Endodermal cell (in vitro differentiated cells): ENCODE data around the gene HNRNPA1. TPM values are rescaled to one million over a fixed set of nuclear protein-coding genes. Genes with fewer than 3 reads are reported as not detected.
"Not testable (repeated sequence)": the region's sequence is repeated elsewhere in the genome, so short reads cannot be mapped to it uniquely, and the experiment has no call there.

Experiments used
- DNase-seq: peaks from one replicate; pipeline ENCODE4 v3.0.0-alpha.2; 2017
- H3K27ac ChIP-seq: 2 replicates; pipeline ENCODE4 v1.5.1; 2013; ENCODE audit warnings: mild to moderate bottlenecking, low read depth, low read length, moderate library complexity
- H3K27me3 ChIP-seq: 2 replicates; pipeline ENCODE4 v1.6.1; 2013; ENCODE audit warnings: mild to moderate bottlenecking, low read length, moderate library complexity; ENCODE audit not compliant: insufficient read depth, control insufficient read depth, poor library complexity, severe bottlenecking
- H3K36me3 ChIP-seq: 2 replicates; pipeline ENCODE4 v1.7.0; 2013; ENCODE audit warnings: mild to moderate bottlenecking, low read length, moderate library complexity; ENCODE audit not compliant: control insufficient read depth, insufficient read depth
- H3K4me1 ChIP-seq: one replicate; pipeline ENCODE4 v1.7.0; 2013; ENCODE audit warnings: low read length; ENCODE audit not compliant: control insufficient read depth, insufficient read depth
- H3K4me3 ChIP-seq: 2 replicates; pipeline ENCODE4 v1.5.1; 2013; ENCODE audit warnings: mild to moderate bottlenecking, low read length, moderate library complexity
- H3K9ac ChIP-seq: 2 replicates; pipeline ENCODE4 v1.6.1; 2013; ENCODE audit warnings: mild to moderate bottlenecking, low read length, moderate library complexity; ENCODE audit not compliant: poor library complexity, severe bottlenecking; ENCODE audit errors: extremely low read depth
- H3K9me3 ChIP-seq: 2 replicates; pipeline ENCODE4 v1.6.1; 2013; ENCODE audit warnings: mild to moderate bottlenecking, low read length, moderate library complexity; ENCODE audit not compliant: control insufficient read depth
- H3K27ac Mint-ChIP-seq: 2 replicates; pipeline ENCODE4 v1.8.0; 2020; ENCODE audit warnings: mixed read lengths
- H3K27me3 Mint-ChIP-seq: 2 replicates; pipeline ENCODE4 v1.8.0; 2021; ENCODE audit warnings: mild to moderate bottlenecking, mixed read lengths; ENCODE audit not compliant: insufficient read depth
- H3K36me3 Mint-ChIP-seq: 2 replicates; pipeline ENCODE4 v1.8.0; 2020; ENCODE audit warnings: low read depth, mixed read lengths
- H3K4me1 Mint-ChIP-seq: 2 replicates; pipeline ENCODE4 v1.8.0; 2020; ENCODE audit warnings: mixed read lengths
- H3K4me3 Mint-ChIP-seq: 2 replicates; pipeline ENCODE4 v1.8.0; 2020; ENCODE audit warnings: mild to moderate bottlenecking, moderate library complexity, mixed read lengths
- H3K9me3 Mint-ChIP-seq: 2 replicates; pipeline ENCODE4 v1.8.0; 2020; ENCODE audit warnings: mild to moderate bottlenecking, mixed read lengths
- WGBS, 2 experiments: methylation state at CpG; one replicate each; pipeline versions ENCODE4 v1.1.5 to v1.1.7; 2013; ENCODE audit warnings: missing lambda C conversion rate in 2 of 2, mixed read lengths in 1 of 2; ENCODE audit not compliant: insufficient coverage in 1 of 2, insufficient read length in 1 of 2; 5-methylcytosine and 5-hydroxymethylcytosine counted together
- long read RNA-seq, 4 experiments: library from polyadenylated mRNA in 2 of 4; library from RNA in 1 of 4; library from capped mRNA in 1 of 4; stranded (forward) in 3 of 4; unstranded in 1 of 4; transcript quantifications; one replicate each; pipeline ENCODE4 v2.0.0, GENCODE V29; 2020 to 2021; ENCODE audit warnings: inconsistent platforms in 1 of 4
- polyA plus RNA-seq, 2 experiments: library from polyadenylated mRNA; stranded (reverse); fragments of 50-300 nt; gene quantifications; one replicate each; pipeline ENCODE4 v1.2.3, GENCODE V29; 2013
- total RNA-seq, 2 donors: library from RNA; stranded (reverse); fragmentation: NEBNext Ultra II Directional in 1 of 2; extraction: Animal tissue kit (Norgen Biotek cat#: 25700) in 1 of 2; gene quantifications; 2 replicates in 1 of 2; 3 replicates in 1 of 2; pipeline ENCODE4 v1.2.1, GENCODE V29; 2021
- TF ChIP-seq, protein P1 (sequence below): fragments of 200-600 bp; sonication (generic); conservative IDR thresholded peaks from 2 replicates; pipeline ENCODE4 v1.5.0; 2021; ENCODE audit warnings: antibody characterized with exemption, mild to moderate bottlenecking

The HNRNPA1 gene
- total RNA-seq, result 1,000 to 10,000 TPM; 2,414 to 2,488 TPM
- 3,140 TPM for polyA plus RNA-seq (2013, experiment 1 of 2)
- polyA plus RNA-seq (2013, experiment 2 of 2), result 2,763 TPM
- long read RNA-seq, experiment 1, full-length matches to known transcripts, result 686 of 1,143 reads
- long read RNA-seq, experiment 1, partial matches to known transcripts, result 234 of 1,143 reads
- long read RNA-seq, experiment 1, other reads (novel, unspliced or antisense), result 223 of 1,143 reads
- long read RNA-seq, experiment 2, full-length matches to known transcripts, result 1,952 of 2,144 reads
- long read RNA-seq, experiment 2, partial matches to known transcripts, result 138 of 2,144 reads
- long read RNA-seq, experiment 2, other reads (novel, unspliced or antisense), result 54 of 2,144 reads
- long read RNA-seq, experiment 3, full-length matches to known transcripts, result 9,928 of 10,390 reads
- long read RNA-seq, experiment 3, partial matches to known transcripts, result 224 of 10,390 reads
- long read RNA-seq, experiment 3, other reads (novel, unspliced or antisense), result 238 of 10,390 reads
- long read RNA-seq, experiment 4, full-length matches to known transcripts, result 5,099 of 9,836 reads
- long read RNA-seq, experiment 4, partial matches to known transcripts, result 4,623 of 9,836 reads
- long read RNA-seq, experiment 4, other reads (novel, unspliced or antisense), result 114 of 9,836 reads

- H3K27me3 ChIP-seq, result no peaks in the 10 kb centered on the region
- H3K9me3 ChIP-seq, result no peaks in the 10 kb centered on the region
- Mint-ChIP-seq H3K4me3 (no peak within 1 kb of the TSS), H3K27me3 (no peaks in the 10 kb centered on the region), H3K27ac (no peak within 1 kb of the TSS), H3K9me3 (no peaks in the 10 kb centered on the region), H3K4me1 (peaks cover 39% of the 10 kb centered on the region), H3K36me3 (peaks cover 9% of the 10 kb centered on the region)
- H3K36me3 ChIP-seq, result peaks cover 49% of the 10 kb centered on the region
- peak within 1 kb of the TSS; percentile 99 for H3K9ac ChIP-seq
- TF ChIP-seq, protein P1, sequence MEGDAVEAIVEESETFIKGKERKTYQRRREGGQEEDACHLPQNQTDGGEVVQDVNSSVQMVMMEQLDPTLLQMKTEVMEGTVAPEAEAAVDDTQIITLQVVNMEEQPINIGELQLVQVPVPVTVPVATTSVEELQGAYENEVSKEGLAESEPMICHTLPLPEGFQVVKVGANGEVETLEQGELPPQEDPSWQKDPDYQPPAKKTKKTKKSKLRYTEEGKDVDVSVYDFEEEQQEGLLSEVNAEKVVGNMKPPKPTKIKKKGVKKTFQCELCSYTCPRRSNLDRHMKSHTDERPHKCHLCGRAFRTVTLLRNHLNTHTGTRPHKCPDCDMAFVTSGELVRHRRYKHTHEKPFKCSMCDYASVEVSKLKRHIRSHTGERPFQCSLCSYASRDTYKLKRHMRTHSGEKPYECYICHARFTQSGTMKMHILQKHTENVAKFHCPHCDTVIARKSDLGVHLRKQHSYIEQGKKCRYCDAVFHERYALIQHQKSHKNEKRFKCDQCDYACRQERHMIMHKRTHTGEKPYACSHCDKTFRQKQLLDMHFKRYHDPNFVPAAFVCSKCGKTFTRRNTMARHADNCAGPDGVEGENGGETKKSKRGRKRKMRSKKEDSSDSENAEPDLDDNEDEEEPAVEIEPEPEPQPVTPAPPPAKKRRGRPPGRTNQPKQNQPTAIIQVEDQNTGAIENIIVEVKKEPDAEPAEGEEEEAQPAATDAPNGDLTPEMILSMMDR, result no peak
- H3K4me1 ChIP-seq, result peaks cover 5% of the 10 kb centered on the region
- WGBS, 2 experiments, result 0% methylated on average over 42 to 48 of the region's 48 CpGs
- peak; percentile 99 for DNase-seq
- peak within 1 kb of the TSS; percentile 92 for H3K27ac ChIP-seq
- H3K4me3 ChIP-seq, result peak within 1 kb of the TSS; percentile 94
These were observed at the start of gene HNRNPA1 for GRCh38 chr12:54280468-54281260. TSS of gene HNRNPA1 (plus strand) at chr12:54280726. CDS start at chr12:54280808, 82 bp downstream.

DNA sequence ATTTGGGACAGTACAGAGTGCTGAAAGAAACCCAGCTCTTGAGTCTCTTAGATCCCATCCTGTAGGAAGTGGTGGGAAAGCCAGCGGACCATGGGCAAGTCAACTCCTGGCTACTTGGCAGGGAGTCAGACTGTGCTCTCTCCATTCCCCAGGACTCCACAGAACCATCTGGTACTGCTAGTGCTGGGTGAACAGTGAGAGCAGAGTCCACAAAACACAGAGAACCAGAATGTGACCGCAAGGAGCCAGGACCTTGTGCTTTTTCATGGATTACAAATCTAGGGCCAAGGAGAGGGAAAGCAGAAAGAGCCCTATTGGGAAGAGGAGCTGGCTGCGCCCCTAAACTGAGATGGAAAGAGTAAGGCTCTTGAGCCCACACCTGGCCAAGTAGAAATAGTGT lies 49.3 kb upstream of the HNRNPA1 start:
- not testable (repeated sequence) for H3K9ac ChIP-seq, H3K4me3 ChIP-seq, H3K27me3 Mint-ChIP-seq, H3K4me1 ChIP-seq, H3K4me1 Mint-ChIP-seq, H3K9me3 Mint-ChIP-seq, H3K4me3 Mint-ChIP-seq, DNase-seq, H3K27me3 ChIP-seq, H3K27ac Mint-ChIP-seq, H3K27ac ChIP-seq, H3K9me3 ChIP-seq
- H3K36me3 Mint-ChIP-seq, result peaks cover 14% of the 10 kb centered on the region
- WGBS, 2 experiments, result 94 to 100% methylated on average over 3 of the region's 3 CpGs
- peaks cover 18% of the 10 kb centered on the region for H3K36me3 ChIP-seq

GRCh38 chr12:54232790-54233189 lies 47.7 kb upstream of the HNRNPA1 start:
- TF ChIP-seq, protein P1, result peak; percentile 54
- H3K27me3 ChIP-seq, result no peaks in the 10 kb centered on the region
- peak; percentile 69 for DNase-seq
- H3K9me3 ChIP-seq, result no peaks in the 10 kb centered on the region
- Mint-ChIP-seq H3K4me3 (no peak overlapping the region), H3K27me3 (no peaks in the 10 kb centered on the region), H3K9me3 (no peaks in the 10 kb centered on the region), H3K27ac (no peak overlapping the region), H3K4me1 (no peaks in the 10 kb centered on the region), H3K36me3 (peaks cover 26% of the 10 kb centered on the region)
- 100% methylated on average over 2 of the region's 2 CpGs for whole genome bisulfite sequencing, 2 experiments
- no peak overlapping the region for H3K27ac ChIP-seq
- H3K4me3 ChIP-seq, result no peak overlapping the region
- H3K9ac ChIP-seq, result no peak overlapping the region
- H3K36me3 ChIP-seq, result peaks cover 31% of the 10 kb centered on the region
- H3K4me1 ChIP-seq, result no peaks in the 10 kb centered on the region
